ELF-1 (cell line): ENCODE data around the gene DLD.
"Not testable (repeated sequence)": the region's sequence is repeated elsewhere in the genome, so short reads cannot be mapped to it uniquely, and the experiment has no call there.

Source experiments
- DNase-seq: peaks from one replicate; pipeline ENCODE4 v3.0.0-alpha.2; 2016; ENCODE audit warnings: low read depth, low spot score

Gene DLD

DNA sequence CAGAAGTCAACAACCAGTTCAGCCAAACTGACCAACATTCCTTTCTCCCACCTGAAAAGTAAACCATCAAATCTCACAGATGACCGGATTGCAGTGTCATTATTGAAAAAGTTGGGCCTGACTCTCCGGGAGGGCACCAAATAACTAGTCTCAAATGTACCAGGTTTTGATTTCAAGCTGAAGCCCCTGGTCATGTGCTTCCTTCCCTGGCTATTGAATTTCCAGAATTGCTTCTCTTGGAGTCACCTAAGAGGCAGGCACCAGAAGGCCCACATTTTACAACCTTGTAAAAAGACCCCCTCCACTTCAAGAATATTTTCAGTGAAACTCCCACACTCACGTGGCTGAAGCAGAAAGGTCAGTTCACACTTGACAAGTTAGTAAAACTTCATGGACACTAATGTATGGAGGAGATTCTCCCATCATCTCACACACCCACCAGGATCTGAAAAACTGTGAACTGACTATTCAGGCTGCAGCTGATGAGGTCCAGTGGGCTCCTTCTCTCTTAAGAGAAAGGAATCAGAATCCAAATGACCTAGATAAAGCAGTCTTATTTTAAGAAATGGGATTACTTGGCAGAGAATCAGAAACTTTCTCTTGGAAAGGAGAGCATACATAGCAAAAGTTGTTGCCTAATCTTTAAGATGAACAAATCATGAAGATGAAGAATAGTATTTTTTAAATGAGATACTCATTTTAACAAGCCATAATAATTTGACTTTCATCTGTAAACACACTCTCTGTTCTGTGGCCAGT lies 53.6 kb downstream of the DLD start:
- no peak for DNase-seq

DNA sequence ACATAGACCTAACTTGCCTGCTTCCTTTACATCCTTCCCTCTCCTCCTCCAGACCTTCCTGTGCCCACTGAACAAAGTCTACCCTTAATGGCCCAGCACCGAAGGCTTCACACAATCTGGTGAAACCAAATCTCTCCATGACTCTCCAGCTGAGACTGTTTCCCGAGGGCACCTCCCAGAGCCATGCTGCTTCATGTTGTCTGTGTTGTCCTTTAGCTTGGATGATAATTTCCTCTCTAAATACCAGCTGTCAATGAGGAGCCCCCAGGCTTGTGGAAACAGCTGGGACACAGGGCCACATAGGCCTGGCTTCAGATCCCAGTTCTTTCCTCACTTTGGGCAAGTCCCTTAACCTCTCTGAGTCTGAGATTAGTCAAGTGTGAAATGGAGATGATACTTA lies 54.3 kb downstream of the DLD start:
- DNase-seq: peak; percentile 75

- no peak for DNase-seq
Measured at GRCh38 chr7:107946451-107946850, 55.5 kb downstream of the DLD start.

DNA sequence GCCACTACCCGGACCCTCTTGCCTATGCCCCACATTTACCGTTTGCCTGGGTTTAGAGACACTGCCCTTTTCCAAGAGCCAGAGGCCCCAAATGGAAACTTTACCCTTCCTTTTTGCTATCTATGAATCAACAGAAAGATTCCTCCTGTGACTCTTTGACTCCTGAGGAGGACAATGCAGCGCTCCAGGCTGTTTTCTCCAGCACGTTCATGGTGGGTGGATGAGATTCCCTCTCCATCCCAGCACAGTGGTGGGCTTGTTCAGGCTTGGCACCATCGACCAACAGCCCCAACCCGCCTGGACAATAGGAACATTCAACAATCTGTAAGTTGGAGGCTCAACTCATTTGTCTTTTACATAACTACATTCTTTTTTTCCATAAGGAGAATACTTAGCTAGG lies 55.9 kb downstream of the DLD start:
- no peak for DNase-seq

DNA sequence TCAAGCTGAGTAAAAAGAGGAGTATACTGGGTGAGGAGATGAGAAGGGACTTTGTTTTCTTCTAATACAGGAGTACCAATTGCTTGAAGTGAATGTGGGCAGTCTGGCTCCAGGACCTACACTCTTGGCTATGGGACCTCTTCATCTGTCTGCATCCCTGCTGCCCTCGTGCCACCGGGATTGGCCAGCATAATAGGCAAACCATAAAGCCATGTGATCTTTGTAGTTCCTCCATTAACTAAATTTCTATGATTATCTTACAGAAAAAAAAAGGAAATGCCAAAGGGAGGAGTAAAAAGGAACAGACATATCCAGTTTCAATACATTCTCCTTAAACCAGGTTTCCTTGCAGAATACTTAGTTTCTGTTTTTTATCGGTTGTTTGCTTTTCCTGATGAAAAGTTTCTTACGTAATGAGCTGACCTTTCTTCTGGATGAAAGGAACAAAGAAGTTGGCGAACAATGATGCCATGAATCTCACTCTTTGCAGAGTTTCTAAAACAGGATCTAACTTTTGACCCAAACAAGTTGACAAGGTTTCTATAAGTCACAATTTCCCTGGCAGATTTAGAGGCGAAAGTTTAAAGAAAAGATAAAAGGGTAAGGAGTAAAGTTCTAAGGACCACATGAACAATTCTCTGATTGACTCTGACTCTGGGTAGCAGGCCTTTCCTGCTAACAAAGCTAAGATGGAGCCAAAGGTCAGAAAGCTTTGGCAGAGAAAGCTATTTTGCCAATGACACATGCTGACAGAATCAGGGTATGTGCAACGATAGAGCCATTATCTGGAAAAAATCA lies 57.9 kb downstream of the DLD start:
- DNase-seq: no peak

DNA sequence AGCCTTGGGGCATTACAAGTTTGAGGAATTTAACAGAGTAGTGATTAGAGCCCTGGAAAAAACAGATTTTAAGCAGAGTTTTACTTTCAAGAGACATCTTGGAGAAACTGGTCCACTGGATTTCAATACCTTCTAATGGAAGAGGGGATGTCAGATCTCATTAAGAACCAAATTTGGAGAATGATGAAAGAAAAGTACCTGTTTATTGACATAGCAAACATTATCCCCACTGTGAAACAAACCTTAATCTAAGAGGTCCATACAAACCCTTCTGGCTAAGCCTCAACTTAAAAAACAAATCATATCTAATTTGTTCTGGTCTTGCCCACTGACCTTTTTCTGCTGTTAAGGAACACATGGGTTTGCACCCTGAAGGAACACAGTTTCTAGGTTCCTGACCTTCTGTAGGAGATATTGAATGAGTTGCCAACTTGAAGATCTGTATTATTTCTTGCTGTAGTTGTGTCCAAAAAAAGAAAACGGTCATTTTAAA lies 58.5 kb downstream of the DLD start:
- DNase-seq: no peak

DNA sequence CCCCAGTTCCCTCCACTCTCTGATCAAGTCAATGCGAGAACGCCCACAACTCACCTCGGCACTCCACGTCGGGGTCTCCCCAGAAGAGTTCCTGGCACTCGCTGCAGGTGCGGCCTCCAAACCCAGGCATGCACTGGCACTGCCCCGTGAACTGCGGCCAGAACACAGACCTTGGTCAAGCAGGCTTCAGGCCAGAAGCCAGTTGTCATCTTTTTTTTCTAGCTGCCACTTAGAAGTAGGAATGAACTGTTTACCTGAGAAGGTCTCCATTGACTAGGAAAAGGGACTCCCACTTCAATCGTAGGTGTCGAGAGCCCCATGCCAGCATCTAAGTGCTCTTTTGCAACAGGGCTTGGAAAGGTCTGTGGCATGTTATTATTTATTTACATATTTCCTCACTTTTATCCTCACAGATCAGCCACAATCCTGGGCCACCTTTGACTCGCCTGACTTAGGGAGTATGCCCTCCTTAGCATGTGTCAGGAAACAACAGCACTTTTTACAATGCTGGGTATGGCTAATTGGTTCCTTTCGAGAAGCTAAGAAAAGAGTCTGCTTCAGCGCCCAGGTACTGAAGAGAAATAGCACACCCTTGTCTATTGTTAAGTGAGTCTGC lies 60.3 kb downstream of the DLD start:
- no peak for DNase-seq

DNA sequence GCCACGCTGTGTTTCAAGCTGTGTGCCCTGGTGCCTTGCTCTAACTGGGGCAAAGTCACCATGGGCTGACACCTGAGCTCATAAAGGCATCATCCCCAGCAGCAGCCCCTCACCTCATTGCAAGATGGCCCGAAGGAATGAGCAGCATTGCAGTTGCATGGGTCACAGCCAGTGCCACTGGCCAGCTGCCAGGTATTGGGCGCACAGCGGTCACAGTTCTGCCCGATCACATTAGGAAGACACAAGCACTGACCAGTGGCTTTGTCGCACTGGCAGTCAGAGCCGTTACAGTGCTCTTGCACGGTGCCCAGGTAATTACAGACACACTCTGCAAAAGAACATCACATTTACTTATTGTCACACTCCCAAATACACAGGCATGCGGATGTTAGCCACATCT lies 60.9 kb downstream of the DLD start:
- DNase-seq: no peak

DNA sequence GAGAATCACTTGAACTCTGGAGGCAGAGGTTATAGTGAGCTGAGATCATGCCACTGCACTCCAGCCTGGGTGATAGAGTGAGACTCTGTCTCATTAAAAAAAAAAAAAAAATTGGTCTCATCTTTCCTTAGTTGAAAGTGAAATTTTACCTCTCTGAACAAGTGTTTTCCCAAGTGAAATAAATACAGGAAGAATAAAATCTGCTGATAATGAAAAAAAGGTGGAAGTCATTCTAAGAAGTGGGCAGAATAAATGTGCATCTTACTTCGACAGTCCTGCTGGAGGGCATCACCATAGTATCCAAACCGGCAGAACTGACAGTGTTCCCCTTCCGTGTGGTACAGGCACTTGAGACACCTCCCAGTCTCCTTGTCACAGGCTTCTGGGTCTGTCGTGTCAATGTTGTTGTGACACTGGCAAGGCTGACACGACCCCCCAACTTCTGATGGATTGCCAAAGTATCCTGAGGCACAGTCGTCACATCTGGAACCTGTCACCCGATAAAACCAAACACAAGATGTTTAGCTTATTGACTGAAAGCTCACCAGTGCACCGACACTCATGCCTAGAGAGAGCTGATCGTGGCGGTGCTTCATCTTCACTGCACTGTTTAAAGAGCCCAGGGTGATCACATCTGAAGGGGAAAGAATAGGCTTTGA lies 62.4 kb downstream of the DLD start:
- peak; percentile 44 for DNase-seq

- no peak for DNase-seq
Measured at GRCh38 chr7:107953924-107954303, 62.9 kb downstream of the DLD start.

GRCh38 chr7:107955394-107955793 lies 64.4 kb downstream of the DLD start:
- no peak for DNase-seq

GRCh38 chr7:107956950-107957349 lies 66.0 kb downstream of the DLD start:
- not testable (repeated sequence) for DNase-seq

- no peak for DNase-seq
Measured at GRCh38 chr7:107957436-107957835, 66.5 kb downstream of the DLD start.

DNA sequence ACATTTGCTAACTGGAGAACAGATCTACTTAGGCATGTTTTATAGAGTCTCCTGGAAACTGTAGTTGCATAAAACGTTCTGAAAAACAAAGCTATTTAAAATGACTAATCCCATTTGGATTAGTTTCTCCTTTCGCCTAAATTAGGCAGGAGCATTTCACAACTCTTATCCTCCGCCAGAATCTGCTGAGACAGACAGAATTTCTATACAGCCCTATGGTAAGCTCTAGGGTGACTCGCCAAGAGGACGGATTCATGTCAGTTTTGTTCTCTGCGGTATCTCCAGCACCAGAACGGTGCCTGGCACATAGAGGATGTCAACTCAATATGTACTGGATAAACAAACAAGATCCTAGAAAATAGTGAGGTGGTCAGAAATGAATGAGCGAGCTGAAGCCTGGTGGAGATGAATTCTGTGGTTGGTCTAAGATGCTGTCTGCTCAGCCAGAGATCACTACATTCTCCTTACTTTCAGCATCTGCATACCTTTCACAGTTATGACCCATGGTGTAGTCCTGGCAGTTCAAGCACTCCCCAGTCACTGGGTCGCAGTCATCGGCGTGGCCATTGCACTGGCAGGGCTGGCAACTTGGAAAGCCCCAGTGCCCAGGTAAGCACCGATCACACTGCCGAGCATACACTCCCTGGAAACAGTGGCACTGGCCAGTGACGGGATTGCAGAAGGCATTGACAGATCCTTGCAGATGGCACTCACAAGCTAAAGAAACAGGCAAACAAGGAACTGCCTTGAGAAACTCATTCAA lies 68.0 kb downstream of the DLD start:
- DNase-seq: no peak

DNA sequence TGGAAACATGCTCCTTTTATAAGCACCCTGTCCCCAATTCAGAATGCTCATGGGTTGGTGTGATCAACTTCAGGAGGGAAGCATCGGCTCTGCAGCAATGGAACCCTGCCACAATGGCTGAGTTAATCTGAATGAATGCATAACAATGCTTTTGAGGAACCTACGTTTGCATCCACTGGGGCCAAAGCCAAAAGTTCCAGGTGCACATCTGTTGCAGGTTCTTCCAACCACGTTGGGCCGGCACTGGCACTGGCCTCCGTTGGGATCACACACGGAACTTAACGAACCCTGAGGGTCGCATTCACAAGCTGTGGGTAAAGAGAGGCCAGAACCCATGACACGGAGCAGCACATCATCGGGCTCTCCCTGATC lies 68.5 kb downstream of the DLD start:
- no peak for DNase-seq

- no peak for DNase-seq
Measured at GRCh38 chr7:107960272-107960671, 69.3 kb downstream of the DLD start.

GRCh38 chr7:107961405-107961804 lies 70.4 kb downstream of the DLD start:
- no peak for DNase-seq

GRCh38 chr7:107962817-107963216 lies 71.8 kb downstream of the DLD start:
- DNase-seq: no peak

DNA sequence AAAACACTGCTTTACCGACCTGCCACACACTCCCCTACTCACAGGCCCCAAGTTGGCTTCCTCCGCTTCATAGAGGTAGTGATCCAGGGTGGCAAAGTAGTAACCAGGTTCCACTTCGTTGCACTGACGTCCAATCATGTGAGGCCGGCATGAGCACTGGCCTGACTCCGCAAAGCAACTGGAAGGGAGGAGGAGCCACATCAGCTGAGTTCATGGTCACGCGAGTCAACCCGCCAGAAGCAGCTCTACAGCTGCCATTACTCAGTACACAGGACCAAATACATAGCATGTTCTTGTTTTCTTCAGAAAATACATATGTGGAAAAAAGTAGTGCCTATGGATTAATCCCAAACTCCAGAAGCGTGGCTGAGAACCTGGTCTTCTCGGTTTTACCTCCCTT lies 73.5 kb downstream of the DLD start:
- no peak for DNase-seq

DNA sequence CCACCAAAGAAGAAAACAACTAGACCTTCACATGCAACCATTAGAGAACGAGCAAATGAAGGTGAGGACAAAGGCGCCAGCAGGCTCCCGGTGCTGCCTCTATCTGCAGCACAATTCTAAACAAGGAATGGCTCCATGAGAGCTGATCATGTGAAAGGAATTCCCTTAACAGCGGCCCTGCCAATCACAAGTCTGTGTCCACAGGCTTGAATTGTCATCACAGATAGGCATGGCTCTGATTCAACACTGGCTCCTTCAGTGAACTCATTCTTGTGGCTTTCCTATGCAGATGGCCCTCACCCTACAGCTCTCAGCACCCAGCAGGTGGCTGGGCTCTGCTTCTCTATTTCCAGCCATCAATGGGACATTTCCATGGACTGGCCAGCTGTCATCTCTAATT lies 75.7 kb downstream of the DLD start:
- peak; percentile 85 for DNase-seq

DNA sequence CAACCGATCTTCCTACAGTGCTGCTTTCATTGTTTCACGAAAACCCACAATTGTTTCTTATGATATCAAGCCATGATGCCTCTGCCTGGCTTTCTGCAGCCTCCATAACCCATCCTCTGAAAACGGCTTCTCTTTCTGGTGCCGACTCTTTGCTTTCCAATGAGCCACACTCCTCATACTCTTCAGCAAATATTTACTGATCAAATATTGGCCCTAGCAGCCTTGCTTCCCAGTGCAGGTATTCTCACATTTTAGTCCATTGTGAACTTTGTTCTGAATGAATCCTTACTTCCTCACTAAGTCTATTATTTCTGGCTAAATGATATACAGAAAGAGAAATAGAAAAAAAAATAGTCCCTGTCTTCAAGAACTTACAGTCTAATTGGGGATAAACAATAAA lies 76.4 kb downstream of the DLD start:
- DNase-seq: no peak
